Measurements from ENCODE around the gene NUP210L. TPM values are rescaled to one million over a fixed set of nuclear protein-coding genes. Genes with fewer than 3 reads are reported as not detected.
A peak's percentile ranks its signal among the peaks of the same experiment; 100 is the strongest.

Gene NUP210L
- total and polyA plus RNA-seq, 2 of the 13 experiments (the other 11 are each of a cell fraction or from before 2014, with no cell fraction given): not detected

DNA sequence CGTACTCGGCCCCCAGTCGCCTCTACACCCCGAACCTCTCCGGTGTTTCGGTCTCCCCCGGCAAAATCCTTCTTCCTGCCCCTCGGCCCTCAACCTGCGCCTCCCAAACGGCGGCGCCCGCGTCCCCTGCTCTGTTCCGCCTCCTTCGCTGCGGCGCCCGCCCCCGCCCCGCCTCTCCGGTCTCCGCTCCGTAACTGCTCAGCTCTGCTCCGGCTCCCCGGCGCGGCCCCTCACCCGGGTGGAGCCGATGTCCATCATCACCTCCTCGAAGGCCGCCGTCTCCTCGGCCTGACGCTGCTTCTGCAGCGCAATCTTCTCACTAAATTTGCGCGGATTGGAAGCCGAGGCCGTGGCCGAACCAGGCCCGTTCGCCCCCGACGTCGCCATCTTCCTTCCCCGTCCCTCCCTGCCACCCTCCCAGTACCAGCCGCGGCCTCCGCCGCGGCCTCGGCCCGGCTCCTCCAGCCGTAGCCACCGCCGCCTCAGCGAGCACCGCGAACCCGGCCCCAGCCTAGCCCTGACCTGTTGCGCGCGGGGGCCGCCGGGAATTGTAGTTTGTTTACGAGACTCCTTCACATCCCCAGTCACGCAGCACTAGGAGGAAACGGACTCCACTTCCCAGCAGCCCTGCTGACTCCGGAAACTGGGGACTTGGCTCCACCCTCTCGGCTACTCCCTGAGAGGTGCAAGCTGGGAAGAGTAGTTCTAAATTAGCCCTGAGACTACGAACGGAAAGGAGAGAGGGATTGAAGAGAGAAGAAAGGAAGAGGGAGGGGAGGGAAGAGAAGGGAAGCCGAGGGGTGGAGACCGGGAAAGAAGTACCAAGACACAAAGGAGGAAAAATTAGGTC is 196.5 kb downstream of the NUP210L start, which contains the start of gene CRTC2 (continued):
- TF ChIP-seq, protein P1, sequence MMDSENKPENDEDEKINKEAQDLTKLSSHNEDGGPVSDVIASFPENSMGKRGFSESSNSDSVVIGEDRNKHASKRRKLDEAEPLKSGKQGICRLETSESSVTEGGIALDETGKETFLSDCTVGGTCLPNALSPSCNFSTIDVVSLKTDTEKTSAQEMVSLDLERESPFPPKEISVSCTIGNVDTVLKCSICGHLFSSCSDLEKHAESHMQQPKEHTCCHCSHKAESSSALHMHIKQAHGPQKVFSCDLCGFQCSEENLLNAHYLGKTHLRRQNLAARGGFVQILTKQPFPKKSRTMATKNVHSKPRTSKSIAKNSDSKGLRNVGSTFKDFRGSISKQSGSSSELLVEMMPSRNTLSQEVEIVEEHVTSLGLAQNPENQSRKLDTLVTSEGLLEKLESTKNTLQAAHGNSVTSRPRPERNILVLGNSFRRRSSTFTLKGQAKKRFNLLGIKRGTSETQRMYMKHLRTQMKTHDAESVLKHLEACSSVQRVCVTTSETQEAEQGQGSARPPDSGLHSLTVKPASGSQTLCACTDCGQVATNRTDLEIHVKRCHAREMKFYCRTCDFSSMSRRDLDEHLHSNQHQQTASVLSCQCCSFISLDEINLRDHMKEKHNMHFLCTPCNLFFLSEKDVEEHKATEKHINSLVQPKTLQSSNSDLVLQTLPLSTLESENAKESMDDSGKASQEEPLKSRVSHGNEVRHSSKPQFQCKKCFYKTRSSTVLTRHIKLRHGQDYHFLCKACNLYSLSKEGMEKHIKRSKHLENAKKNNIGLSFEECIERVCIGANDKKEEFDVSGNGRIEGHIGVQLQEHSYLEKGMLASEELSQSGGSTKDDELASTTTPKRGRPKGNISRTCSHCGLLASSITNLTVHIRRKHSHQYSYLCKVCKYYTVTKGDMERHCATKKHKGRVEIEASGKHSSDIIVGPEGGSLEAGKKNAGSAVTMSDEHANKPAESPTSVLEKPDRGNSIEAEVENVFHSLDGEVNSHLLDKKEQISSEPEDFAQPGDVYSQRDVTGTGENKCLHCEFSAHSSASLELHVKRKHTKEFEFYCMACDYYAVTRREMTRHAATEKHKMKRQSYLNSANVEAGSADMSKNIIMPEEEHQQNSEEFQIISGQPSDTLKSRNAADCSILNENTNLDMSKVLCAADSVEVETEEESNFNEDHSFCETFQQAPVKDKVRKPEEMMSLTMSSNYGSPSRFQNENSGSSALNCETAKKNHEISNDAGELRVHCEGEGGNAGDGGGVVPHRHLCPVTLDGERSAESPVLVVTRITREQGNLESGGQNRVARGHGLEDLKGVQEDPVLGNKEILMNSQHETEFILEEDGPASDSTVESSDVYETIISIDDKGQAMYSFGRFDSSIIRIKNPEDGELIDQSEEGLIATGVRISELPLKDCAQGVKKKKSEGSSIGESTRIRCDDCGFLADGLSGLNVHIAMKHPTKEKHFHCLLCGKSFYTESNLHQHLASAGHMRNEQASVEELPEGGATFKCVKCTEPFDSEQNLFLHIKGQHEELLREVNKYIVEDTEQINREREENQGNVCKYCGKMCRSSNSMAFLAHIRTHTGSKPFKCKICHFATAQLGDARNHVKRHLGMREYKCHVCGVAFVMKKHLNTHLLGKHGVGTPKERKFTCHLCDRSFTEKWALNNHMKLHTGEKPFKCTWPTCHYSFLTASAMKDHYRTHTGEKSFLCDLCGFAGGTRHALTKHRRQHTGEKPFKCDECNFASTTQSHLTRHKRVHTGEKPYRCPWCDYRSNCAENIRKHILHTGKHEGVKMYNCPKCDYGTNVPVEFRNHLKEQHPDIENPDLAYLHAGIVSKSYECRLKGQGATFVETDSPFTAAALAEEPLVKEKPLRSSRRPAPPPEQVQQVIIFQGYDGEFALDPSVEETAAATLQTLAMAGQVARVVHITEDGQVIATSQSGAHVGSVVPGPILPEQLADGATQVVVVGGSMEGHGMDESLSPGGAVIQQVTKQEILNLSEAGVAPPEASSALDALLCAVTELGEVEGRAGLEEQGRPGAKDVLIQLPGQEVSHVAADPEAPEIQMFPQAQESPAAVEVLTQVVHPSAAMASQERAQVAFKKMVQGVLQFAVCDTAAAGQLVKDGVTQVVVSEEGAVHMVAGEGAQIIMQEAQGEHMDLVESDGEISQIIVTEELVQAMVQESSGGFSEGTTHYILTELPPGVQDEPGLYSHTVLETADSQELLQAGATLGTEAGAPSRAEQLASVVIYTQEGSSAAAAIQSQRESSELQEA (CRISPR knock-in tag; IDR thresholded peaks at IDR 0.05; ENCODE audit: not compliant biosample characterization): no peak
- TF ChIP-seq MATR3 (CRISPR knock-in tag; IDR thresholded peaks at IDR 0.05) (no peak), SIN3B (IDR thresholded peaks at IDR 0.05; ENCODE audit: low read length) (no peak), SAFB2 (CRISPR knock-in tag; IDR thresholded peaks at IDR 0.05; ENCODE audit: borderline replicate concordance, low read depth) (peak; percentile 53; the same call in 1 of the 2 replicates), KLF12 (CRISPR knock-in tag; IDR thresholded peaks at IDR 0.05; ENCODE audit: borderline replicate concordance) (peak; percentile 65; the same call in 1 of the 2 replicates), SRY (CRISPR knock-in tag; IDR thresholded peaks at IDR 0.05) (0 out of 2 replicates have a peak, but pooled peaks have one; percentile 28), SP4 (CRISPR knock-in tag; IDR thresholded peaks at IDR 0.05) (peak; percentile 93), NFKB2 (CRISPR knock-in tag; IDR thresholded peaks at IDR 0.05; ENCODE audit: borderline replicate concordance) (peak; percentile 81; the same call in 1 of the 2 replicates), ZNF678 (CRISPR knock-in tag; IDR thresholded peaks at IDR 0.05) (no peak), AGO1 (IDR thresholded peaks at IDR 0.05; ENCODE audit: low read depth, low read length, poor library complexity, severe bottlenecking) (peak; percentile 93), DMAP1 (CRISPR knock-in tag; IDR thresholded peaks at IDR 0.05) (no peak)
- TF ChIP-seq, protein P2, sequence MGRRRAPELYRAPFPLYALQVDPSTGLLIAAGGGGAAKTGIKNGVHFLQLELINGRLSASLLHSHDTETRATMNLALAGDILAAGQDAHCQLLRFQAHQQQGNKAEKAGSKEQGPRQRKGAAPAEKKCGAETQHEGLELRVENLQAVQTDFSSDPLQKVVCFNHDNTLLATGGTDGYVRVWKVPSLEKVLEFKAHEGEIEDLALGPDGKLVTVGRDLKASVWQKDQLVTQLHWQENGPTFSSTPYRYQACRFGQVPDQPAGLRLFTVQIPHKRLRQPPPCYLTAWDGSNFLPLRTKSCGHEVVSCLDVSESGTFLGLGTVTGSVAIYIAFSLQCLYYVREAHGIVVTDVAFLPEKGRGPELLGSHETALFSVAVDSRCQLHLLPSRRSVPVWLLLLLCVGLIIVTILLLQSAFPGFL (CRISPR knock-in tag; IDR thresholded peaks at IDR 0.05): no peak
- TF ChIP-seq, protein P3, sequence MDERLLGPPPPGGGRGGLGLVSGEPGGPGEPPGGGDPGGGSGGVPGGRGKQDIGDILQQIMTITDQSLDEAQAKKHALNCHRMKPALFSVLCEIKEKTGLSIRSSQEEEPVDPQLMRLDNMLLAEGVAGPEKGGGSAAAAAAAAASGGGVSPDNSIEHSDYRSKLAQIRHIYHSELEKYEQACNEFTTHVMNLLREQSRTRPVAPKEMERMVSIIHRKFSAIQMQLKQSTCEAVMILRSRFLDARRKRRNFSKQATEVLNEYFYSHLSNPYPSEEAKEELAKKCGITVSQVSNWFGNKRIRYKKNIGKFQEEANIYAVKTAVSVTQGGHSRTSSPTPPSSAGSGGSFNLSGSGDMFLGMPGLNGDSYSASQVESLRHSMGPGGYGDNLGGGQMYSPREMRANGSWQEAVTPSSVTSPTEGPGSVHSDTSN (CRISPR knock-in tag; IDR thresholded peaks at IDR 0.05): no peak
- TF ChIP-seq, protein P4, sequence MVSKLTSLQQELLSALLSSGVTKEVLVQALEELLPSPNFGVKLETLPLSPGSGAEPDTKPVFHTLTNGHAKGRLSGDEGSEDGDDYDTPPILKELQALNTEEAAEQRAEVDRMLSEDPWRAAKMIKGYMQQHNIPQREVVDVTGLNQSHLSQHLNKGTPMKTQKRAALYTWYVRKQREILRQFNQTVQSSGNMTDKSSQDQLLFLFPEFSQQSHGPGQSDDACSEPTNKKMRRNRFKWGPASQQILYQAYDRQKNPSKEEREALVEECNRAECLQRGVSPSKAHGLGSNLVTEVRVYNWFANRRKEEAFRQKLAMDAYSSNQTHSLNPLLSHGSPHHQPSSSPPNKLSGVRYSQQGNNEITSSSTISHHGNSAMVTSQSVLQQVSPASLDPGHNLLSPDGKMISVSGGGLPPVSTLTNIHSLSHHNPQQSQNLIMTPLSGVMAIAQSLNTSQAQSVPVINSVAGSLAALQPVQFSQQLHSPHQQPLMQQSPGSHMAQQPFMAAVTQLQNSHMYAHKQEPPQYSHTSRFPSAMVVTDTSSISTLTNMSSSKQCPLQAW (CRISPR knock-in tag; IDR thresholded peaks at IDR 0.05): peak; percentile 71

Measured in HepG2 (cell line).